HEK293 (cell line): ENCODE data around the gene NLRP9.
A peak's percentile ranks its signal among the peaks of the same experiment; 100 is the strongest.

Experiments
- AEBP2 ChIP-seq: fragments of 450-650 bp; formaldehyde crosslinking; IDR thresholded peaks from 2 replicates; pipeline ENCODE4 v1.5.1; 2016; ENCODE audit warnings: missing biosample characterization, missing genetic modification characterization, borderline replicate concordance
- BCL11A ChIP-seq: fragments of 450-650 bp; formaldehyde crosslinking; IDR thresholded peaks from 2 replicates; pipeline ENCODE4 v1.5.1; 2016; ENCODE audit warnings: low read depth, missing biosample characterization, missing genetic modification characterization
- HOXD13 ChIP-seq: sonication (generic); formaldehyde crosslinking; IDR thresholded peaks from 2 replicates; pipeline ENCODE4 v1.8.0; 2022; ENCODE audit warnings: missing genetic modification reagents, borderline replicate concordance
- KLF7 ChIP-seq: fragments of 450-650 bp; formaldehyde crosslinking; IDR thresholded peaks from 2 replicates; pipeline ENCODE4 v1.5.1; 2016; ENCODE audit warnings: missing biosample characterization, missing genetic modification characterization, borderline replicate concordance
- OSR2 ChIP-seq: fragments of 450-650 bp; formaldehyde crosslinking; IDR thresholded peaks from 2 replicates; pipeline ENCODE4 v1.5.1; 2016; ENCODE audit warnings: missing biosample characterization, missing genetic modification characterization
- OVOL3 ChIP-seq: fragments of 450-650 bp; formaldehyde crosslinking; IDR thresholded peaks from 2 replicates; pipeline ENCODE4 v1.5.1; 2016; ENCODE audit warnings: missing biosample characterization, missing genetic modification characterization
- PRDM1 ChIP-seq: fragments of 450-650 bp; formaldehyde crosslinking; IDR thresholded peaks from 2 replicates; pipeline ENCODE4; 2016; ENCODE audit warnings: missing biosample characterization, missing genetic modification characterization
- TCF7L2 ChIP-seq: IDR thresholded peaks from 2 replicates; pipeline ENCODE4 v1.6.1; 2011; ENCODE audit warnings: low read depth, mild to moderate bottlenecking, inconsistent platforms, low read length, moderate library complexity, borderline replicate concordance
- ZBTB44 ChIP-seq: fragments of 450-650 bp; IDR thresholded peaks from 2 replicates; pipeline ENCODE4 v1.5.1; 2018; ENCODE audit warnings: missing biosample characterization, mild to moderate bottlenecking, missing genetic modification characterization
- ZBTB6 ChIP-seq: fragments of 450-650 bp; formaldehyde crosslinking; IDR thresholded peaks from 2 replicates; pipeline ENCODE4 v1.5.1; 2017; ENCODE audit warnings: missing biosample characterization, missing genetic modification characterization
- ZFP37 ChIP-seq: fragments of 450-650 bp; formaldehyde crosslinking; IDR thresholded peaks from 2 replicates; pipeline ENCODE4 v1.5.1; 2016; ENCODE audit warnings: missing biosample characterization, missing genetic modification characterization
- ZFP69B ChIP-seq: fragments of 450-650 bp; formaldehyde crosslinking; IDR thresholded peaks from 2 replicates; pipeline ENCODE4 v1.5.1; 2016; ENCODE audit warnings: missing biosample characterization, missing genetic modification characterization
- ZNF132 ChIP-seq: fragments of 450-650 bp; formaldehyde crosslinking; IDR thresholded peaks from 2 replicates; pipeline ENCODE4 v1.5.1; 2017; ENCODE audit warnings: missing biosample characterization, missing genetic modification characterization, borderline replicate concordance
- ZNF18 ChIP-seq: fragments of 450-650 bp; formaldehyde crosslinking; IDR thresholded peaks from 2 replicates; pipeline ENCODE4 v1.5.1; 2016; ENCODE audit warnings: missing biosample characterization, missing genetic modification characterization
- ZNF302 ChIP-seq: fragments of 450-650 bp; formaldehyde crosslinking; IDR thresholded peaks from 2 replicates; pipeline ENCODE4 v1.5.1; 2016; ENCODE audit warnings: missing biosample characterization, missing genetic modification characterization, low read depth
- ZNF311 ChIP-seq: fragments of 450-650 bp; formaldehyde crosslinking; IDR thresholded peaks from 2 replicates; pipeline ENCODE4 v1.5.1; 2017; ENCODE audit warnings: missing biosample characterization, missing genetic modification characterization, borderline replicate concordance
- ZNF335 ChIP-seq: fragments of 450-650 bp; formaldehyde crosslinking; conservative IDR thresholded peaks from 2 replicates; pipeline ENCODE4 v1.5.1; 2016; ENCODE audit warnings: missing biosample characterization, missing genetic modification characterization
- ZNF366 ChIP-seq: fragments of 450-650 bp; formaldehyde crosslinking; conservative IDR thresholded peaks from 2 replicates; pipeline ENCODE4 v1.5.1; 2016; ENCODE audit warnings: missing biosample characterization, missing genetic modification characterization
- ZNF391 ChIP-seq: fragments of 450-650 bp; formaldehyde crosslinking; IDR thresholded peaks from 2 replicates; pipeline ENCODE4 v1.5.1; 2016; ENCODE audit warnings: low read depth, missing biosample characterization, missing genetic modification characterization, borderline replicate concordance
- ZNF48 ChIP-seq: fragments of 450-650 bp; formaldehyde crosslinking; IDR thresholded peaks from 2 replicates; pipeline ENCODE4 v1.5.1; 2016; ENCODE audit warnings: missing biosample characterization, missing genetic modification characterization
- ZNF501 ChIP-seq: fragments of 450-650 bp; formaldehyde crosslinking; IDR thresholded peaks from 2 replicates; pipeline ENCODE4 v1.5.1; 2016; ENCODE audit warnings: missing biosample characterization, missing genetic modification characterization
- ZNF510 ChIP-seq: fragments of 450-650 bp; formaldehyde crosslinking; IDR thresholded peaks from 2 replicates; pipeline ENCODE4 v1.5.1; 2018; ENCODE audit warnings: mild to moderate bottlenecking, missing genetic modification characterization, missing biosample characterization; ENCODE audit not compliant: insufficient replicate concordance
- ZNF621 ChIP-seq: fragments of 450-650 bp; formaldehyde crosslinking; IDR thresholded peaks from 2 replicates; pipeline ENCODE4 v1.5.1; 2017; ENCODE audit warnings: missing biosample characterization, missing genetic modification characterization
- ZNF623 ChIP-seq: fragments of 450-650 bp; formaldehyde crosslinking; IDR thresholded peaks from 2 replicates; pipeline ENCODE4 v1.5.1; 2016; ENCODE audit warnings: missing biosample characterization, missing genetic modification characterization
- ZNF626 ChIP-seq: fragments of 450-650 bp; sonication (Bioruptor Pico); formaldehyde crosslinking; IDR thresholded peaks from 2 replicates; pipeline ENCODE4 v1.5.1; 2018; ENCODE audit warnings: missing biosample characterization, missing genetic modification characterization, inconsistent platforms
- ZNF629 ChIP-seq: fragments of 450-650 bp; formaldehyde crosslinking; IDR thresholded peaks from 2 replicates; pipeline ENCODE4 v1.5.1; 2017; ENCODE audit warnings: missing biosample characterization, missing genetic modification characterization
- ZNF664 ChIP-seq: fragments of 450-650 bp; formaldehyde crosslinking; IDR thresholded peaks from 2 replicates; pipeline ENCODE4 v1.5.1; 2016; ENCODE audit warnings: missing biosample characterization, missing genetic modification characterization
- ZNF677 ChIP-seq: fragments of 450-650 bp; IDR thresholded peaks from 2 replicates; pipeline ENCODE4 v1.5.0; 2018; ENCODE audit warnings: missing biosample characterization, mild to moderate bottlenecking, missing genetic modification characterization, moderate library complexity
- ZNF704 ChIP-seq: fragments of 450-650 bp; formaldehyde crosslinking; IDR thresholded peaks from 2 replicates; pipeline ENCODE4 v1.5.1; 2016; ENCODE audit warnings: missing biosample characterization, missing genetic modification characterization
- ZNF707 ChIP-seq: fragments of 450-650 bp; formaldehyde crosslinking; IDR thresholded peaks from 2 replicates; pipeline ENCODE4 v1.5.1; 2016; ENCODE audit warnings: missing biosample characterization, missing genetic modification characterization
- ZNF792 ChIP-seq: fragments of 450-650 bp; formaldehyde crosslinking; IDR thresholded peaks from 2 replicates; pipeline ENCODE4 v1.5.1; 2016; ENCODE audit warnings: missing biosample characterization, missing genetic modification characterization
- ZSCAN18 ChIP-seq: fragments of 450-650 bp; formaldehyde crosslinking; IDR thresholded peaks from 2 replicates; pipeline ENCODE4 v1.5.1; 2016; ENCODE audit warnings: missing biosample characterization, missing genetic modification characterization

The NLRP9 gene

GRCh38 chr19:55674841-55675660, 63.2 kb downstream of the NLRP9 start, which contains the start of gene EPN1 (continued):
- TF ChIP-seq ZSCAN18 (no peak), ZNF366 (tag by site-specific recombination) (no peak), PRDM1 (no peak), ZBTB44 (tag by site-specific recombination) (no peak), AEBP2 (no peak), ZBTB6 (tag by site-specific recombination) (peak; percentile 13; the same call in 1 of the 2 replicates), ZFP37 (peak; percentile 89; the same call in 1 of the 2 replicates), ZNF704 (tag by site-specific recombination) (no peak), TCF7L2 (no peak), ZNF510 (tag by site-specific recombination) (no peak), OVOL3 (tag by site-specific recombination) (no peak), BCL11A (no peak), HOXD13 (peak; percentile 18; the same call in 1 of the 2 replicates), OSR2 (tag by site-specific recombination) (no peak), KLF7 (peak; percentile 62; the same call in 1 of the 2 replicates), ZNF302 (tag by site-specific recombination) (no peak), ZNF792 (no peak), ZNF335 (tag by site-specific recombination) (0 out of 2 replicates have a peak, but pooled peaks have one; percentile 3), ZNF18 (tag by site-specific recombination) (no peak), ZNF311 (tag by site-specific recombination) (no peak), ZNF707 (no peak), ZNF391 (tag by site-specific recombination) (0 out of 2 replicates have a peak, but pooled peaks have one; percentile 58), ZNF626 (tag by site-specific recombination) (no peak; the same call in 1 of the 2 replicates), ZNF132 (no peak), ZNF629 (peak; percentile 93), ZNF48 (tag by site-specific recombination) (no peak), ZNF677 (tag by site-specific recombination) (peak; percentile 48; the same call in 1 of the 2 replicates), ZNF501 (tag by site-specific recombination) (peak; percentile 89), ZNF623 (tag by site-specific recombination) (no peak), ZNF664 (tag by site-specific recombination) (no peak), ZNF621 (tag by site-specific recombination) (no peak), ZFP69B (tag by site-specific recombination) (peak; percentile 55; the same call in 1 of the 2 replicates)
